Prostate gland (tissue), 2 donors: ENCODE measurements around the gene PRB4. TPM values are rescaled to one million over a fixed set of nuclear protein-coding genes. Genes with fewer than 3 reads are reported as not detected.

ENCODE experiments used
- DNase-seq: peaks from one replicate; pipeline ENCODE4 v3.0.0-alpha.2; 2019; ENCODE audit warnings: low spot score
- H3K27ac ChIP-seq, 2 donors: fragments of 200-600 bp; sonication (generic); 2 replicates each; pipeline ENCODE4 v1.5.1; 2017 to 2019
- H3K27me3 ChIP-seq: fragments of 200-600 bp; sonication (generic); replicated peaks from 2 replicates; pipeline ENCODE4 v1.5.1; 2019; ENCODE audit not compliant: insufficient read depth
- H3K36me3 ChIP-seq, 2 donors: fragments of 200-600 bp; sonication (generic); 1 replicate in 1 of 2; 2 replicates in 1 of 2; pipeline versions ENCODE4 v1.5.1 to v1.8.1; 2017 to 2019
- H3K4me1 ChIP-seq: fragments of 200-600 bp; sonication (generic); replicated peaks from 2 replicates; pipeline ENCODE4 v1.5.1; 2019
- H3K4me3 ChIP-seq, 2 donors: fragments of 200-600 bp; sonication (generic); 2 replicates each; pipeline ENCODE4 v1.5.1; 2017 to 2019
- H3K9me3 ChIP-seq: fragments of 200-600 bp; sonication (generic); 2 replicates; pipeline ENCODE4 v1.5.1; 2017
- CTCF ChIP-seq, 4 experiments: fragments of 200-600 bp in 2 of 4; fragments of 450-650 bp in 2 of 4; sonication (generic) in 2 of 4; IDR thresholded peaks; 1 replicate in 3 of 4; 2 replicates in 1 of 4; pipeline ENCODE4 v1.5.1; 2016 to 2019; ENCODE audit warnings: antibody characterized with exemption in 4 of 4, mild to moderate bottlenecking in 2 of 4, moderate library complexity in 2 of 4
- POLR2A ChIP-seq: fragments of 450-650 bp; IDR thresholded peaks from one replicate; pipeline ENCODE4 v1.6.1; 2016; ENCODE audit warnings: antibody characterized with exemption, mild to moderate bottlenecking
- POLR2AphosphoS5 ChIP-seq: sonication (generic); formaldehyde crosslinking; IDR thresholded peaks from one replicate; pipeline ENCODE4 v1.6.1; 2017; ENCODE audit warnings: antibody characterized with exemption
- WGBS: methylation state at CpG from one replicate; pipeline ENCODE4 v1.1.5; 2018; 5-methylcytosine and 5-hydroxymethylcytosine counted together
- intact Hi-C: fragments of 100-400 bp; cut with DNase I; formaldehyde crosslinking; loops from one replicate; pipeline ENCODE4 v1.14.2; 2022
- total RNA-seq, 2 donors: library from RNA; depleted of rRNA; stranded (reverse); fragments of >200 nt; gene quantifications; one replicate each; pipeline ENCODE4 v1.1.0, GENCODE V29; 2016

The PRB4 gene
- total RNA-seq, 2 donors from 2014 or later = not detected

- intact Hi-C loops = no loop called here
- Histone ChIP-seq H3K27ac (no peak overlapping the region), H3K36me3 (no peaks in the 10 kb centered on the region), H3K4me1 (no peaks in the 10 kb centered on the region), H3K27me3 (no peaks in the 10 kb centered on the region), H3K4me3 (no peak overlapping the region), H3K9me3 (no peaks in the 10 kb centered on the region)
- no peak for DNase-seq
- TF ChIP-seq POLR2AphosphoS5 (no peak), CTCF (IDR thresholded peaks at IDR 0.05) (no peak), POLR2A (no peak)
- 98% methylated on average over 3 of the region's 3 CpGs for WGBS
Measured at GRCh38 chr12:11324426-11324825, 14.2 kb upstream of the PRB4 start.

GRCh38 chr12:11321980-11322379, 11.7 kb upstream of the PRB4 start:
- intact Hi-C loops = no loop called here
- TF ChIP-seq POLR2A = no peak
- TF ChIP-seq POLR2AphosphoS5 = no peak
- TF ChIP-seq CTCF (IDR thresholded peaks at IDR 0.05) = no peak
- 27% methylated on average over 2 of the region's 2 CpGs for WGBS

GRCh38 chr12:11307143-11307542, 3.1 kb downstream of the PRB4 start:
- intact Hi-C loops = no loop called here
- no peaks in the 10 kb centered on the region for H3K36me3 ChIP-seq
- no peak overlapping the region for H3K27ac ChIP-seq
- H3K9me3 ChIP-seq = no peaks in the 10 kb centered on the region
- H3K27me3 ChIP-seq = no peaks in the 10 kb centered on the region
- no peak overlapping the region for H3K4me3 ChIP-seq
- 56% methylated on average over 2 of the region's 2 CpGs for WGBS
- H3K4me1 ChIP-seq = no peaks in the 10 kb centered on the region
- TF ChIP-seq CTCF (IDR thresholded peaks at IDR 0.05) (no peak), POLR2AphosphoS5 (no peak), POLR2A (no peak)
- no peak for DNase-seq

More at GRCh38 chr12:11321980-11322379, 11.7 kb upstream of the PRB4 start:
- DNase-seq = no peak
- no peak overlapping the region for H3K27ac ChIP-seq
- H3K9me3 ChIP-seq = no peaks in the 10 kb centered on the region
- H3K27me3 ChIP-seq = no peaks in the 10 kb centered on the region
- H3K36me3 ChIP-seq = no peaks in the 10 kb centered on the region
- no peak overlapping the region for H3K4me3 ChIP-seq
- no peaks in the 10 kb centered on the region for H3K4me1 ChIP-seq

- H3K27ac ChIP-seq = no peak overlapping the region
- H3K36me3 ChIP-seq = no peaks in the 10 kb centered on the region
- H3K4me1 ChIP-seq = no peaks in the 10 kb centered on the region
- WGBS = 66% methylated on average over 3 of the region's 3 CpGs
- H3K27me3 ChIP-seq = no peaks in the 10 kb centered on the region
- intact Hi-C loops = no loop called here
- no peak for TF ChIP-seq POLR2AphosphoS5
- TF ChIP-seq POLR2A = no peak
- no peak for TF ChIP-seq CTCF (IDR thresholded peaks at IDR 0.05)
- H3K9me3 ChIP-seq = no peaks in the 10 kb centered on the region
- H3K4me3 ChIP-seq = no peak overlapping the region
- DNase-seq = no peak
Measured at GRCh38 chr12:11273449-11273848, 36.8 kb downstream of the PRB4 start.

- Histone ChIP-seq H3K36me3 (no peaks in the 10 kb centered on the region), H3K4me3 (no peak within 1 kb of the TSS), H3K9me3 (no peaks in the 10 kb centered on the region), H3K27me3 (no peaks in the 10 kb centered on the region), H3K4me1 (no peaks in the 10 kb centered on the region), H3K27ac (no peak within 1 kb of the TSS)
- DNase-seq = no peak
- TF ChIP-seq POLR2AphosphoS5 = no peak
- TF ChIP-seq CTCF (IDR thresholded peaks at IDR 0.05) = no peak
- TF ChIP-seq POLR2A = no peak
- intact Hi-C loops = no loop called here
- 86% methylated on average over 3 of the region's 3 CpGs for WGBS
Measured at GRCh38 chr12:11269607-11270006, 40.6 kb downstream of the PRB4 start, which contains the start of gene PRB3. TSS of gene PRB3 (minus strand) at chr12:11269707. CDS start at chr12:11269669, 38 bp downstream.
